Colonic mucosa (tissue), 4 donors: ENCODE measurements around the gene LARP7. TPM values are rescaled to one million over a fixed set of nuclear protein-coding genes. Genes with fewer than 3 reads are reported as not detected.

Experiments
- DNase-seq: peaks from one replicate; pipeline ENCODE4 v3.0.0-alpha.2; 2020
- H3K27ac ChIP-seq: fragments of 200-600 bp; one replicate; pipeline ENCODE4 v1.8.0; 2021
- H3K27me3 ChIP-seq: fragments of 200-600 bp; one replicate; pipeline ENCODE4 v1.8.0; 2021
- H3K36me3 ChIP-seq: fragments of 200-600 bp; one replicate; pipeline ENCODE4 v1.8.0; 2021
- H3K4me1 ChIP-seq: fragments of 200-600 bp; one replicate; pipeline ENCODE4 v1.8.0; 2021; ENCODE audit warnings: mild to moderate bottlenecking
- H3K4me3 ChIP-seq: fragments of 200-600 bp; one replicate; pipeline ENCODE4 v1.8.0; 2021
- H3K9ac ChIP-seq, 2 donors: one replicate each; pipeline ENCODE4 v1.7.0; 2013; ENCODE audit warnings: control low read depth in 2 of 2, low read depth in 2 of 2, low read length in 2 of 2
- H3K9me3 ChIP-seq: fragments of 200-600 bp; one replicate; pipeline ENCODE4 v1.8.0; 2021
- CTCF ChIP-seq: fragments of 200-600 bp; IDR thresholded peaks from one replicate; pipeline ENCODE4 v1.8.0; 2022; ENCODE audit warnings: antibody characterized with exemption, mild to moderate bottlenecking
- intact Hi-C: fragments of 100-400 bp; cut with DNase I; formaldehyde crosslinking; loops from one replicate; pipeline ENCODE4 v1.14.1; 2022
- total RNA-seq, 2 donors: library from RNA; stranded (reverse); fragmentation: NEBNext Ultra II Directional in 1 of 2; extraction: Animal tissue kit (Norgen Biotek cat#: 25700) in 1 of 2; gene quantifications; one replicate each; pipeline ENCODE4 v1.2.1, GENCODE V29; 2021
- donor health status: healthy.
- donor health status: DM: no; HTN: no; CAD: no.
- donor health status: DM: no; HTN: no; CAD: no.

The LARP7 gene
- total RNA-seq, 2 donors from 2014 or later = 35.3 to 36.1 TPM

GRCh38 chr4:112647785-112648184 is 10.8 kb downstream of the LARP7 start:
- Histone ChIP-seq H3K4me3 (no peak overlapping the region), H3K27ac (no peak overlapping the region), H3K36me3 (peaks cover 27% of the 10 kb centered on the region), H3K27me3 (no peaks in the 10 kb centered on the region), H3K9me3 (no peaks in the 10 kb centered on the region), H3K4me1 (no peaks in the 10 kb centered on the region), H3K9ac (no peak overlapping the region)
- intact Hi-C loops = no loop called here
- no peak for DNase-seq
- no peak for TF ChIP-seq CTCF

GRCh38 chr4:112648263-112649054 is 11.5 kb downstream of the LARP7 start:
- DNase-seq = no peak
- H3K4me3 ChIP-seq = no peak overlapping the region
- no peak overlapping the region for H3K27ac ChIP-seq
- H3K27me3 ChIP-seq = no peaks in the 10 kb centered on the region
- no peaks in the 10 kb centered on the region for H3K4me1 ChIP-seq
- no peak for TF ChIP-seq CTCF
- peaks cover 27% of the 10 kb centered on the region for H3K36me3 ChIP-seq
- no peak overlapping the region for H3K9ac ChIP-seq
- intact Hi-C loops = no loop called here
- H3K9me3 ChIP-seq = no peaks in the 10 kb centered on the region

GRCh38 chr4:112649055-112649408 is 12.1 kb downstream of the LARP7 start:
- DNase-seq = no peak

GRCh38 chr4:112650332-112650731 is 13.4 kb downstream of the LARP7 start:
- Histone ChIP-seq H3K4me3 (no peak overlapping the region), H3K36me3 (peaks cover 32% of the 10 kb centered on the region), H3K27ac (no peak overlapping the region), H3K27me3 (no peaks in the 10 kb centered on the region), H3K4me1 (no peaks in the 10 kb centered on the region), H3K9ac (no peak overlapping the region), H3K9me3 (no peaks in the 10 kb centered on the region)
- DNase-seq = no peak
- intact Hi-C loops = no loop called here
- TF ChIP-seq CTCF = no peak

More at GRCh38 chr4:112649055-112649408, 12.1 kb downstream of the LARP7 start:
- intact Hi-C loops = no loop called here
- H3K9me3 ChIP-seq = no peaks in the 10 kb centered on the region
- H3K4me3 ChIP-seq = no peak overlapping the region
- peaks cover 32% of the 10 kb centered on the region for H3K36me3 ChIP-seq
- no peaks in the 10 kb centered on the region for H3K27me3 ChIP-seq
- H3K27ac ChIP-seq = no peak overlapping the region
- H3K9ac ChIP-seq = no peak overlapping the region
- TF ChIP-seq CTCF = no peak
- no peaks in the 10 kb centered on the region for H3K4me1 ChIP-seq

- TF ChIP-seq CTCF = no peak
Observed at GRCh38 chr4:112651641-112652040, 14.7 kb downstream of the LARP7 start.

More at GRCh38 chr4:112651641-112652040, 14.7 kb downstream of the LARP7 start:
- Histone ChIP-seq H3K36me3 (peaks cover 34% of the 10 kb centered on the region), H3K27me3 (no peaks in the 10 kb centered on the region), H3K9me3 (no peaks in the 10 kb centered on the region), H3K9ac (no peak overlapping the region), H3K4me3 (no peak overlapping the region), H3K4me1 (no peaks in the 10 kb centered on the region), H3K27ac (no peak overlapping the region)
- intact Hi-C loops = no loop called here
- no peak for DNase-seq
